Stimulated activated naive CD8-positive, alpha-beta T cell treated with anti-CD3 and anti-CD28 coated beads, Interleukin-15, amount 100 ng/mL, for 72 hours (primary cell): ENCODE data around the gene ANKEF1.

Source experiments
- ATAC-seq: fragments of 150-1000 bp; cut with Tn5 transposase; 2 replicates; pipeline ENCODE4 v1.10.0; 2021; ENCODE audit warnings: mild to moderate bottlenecking, moderate library complexity
- DNase-seq, 2 donors: peaks; one replicate each; pipeline ENCODE4 v3.0.0; 2021 to 2022
- H3K27ac Mint-ChIP-seq, 2 donors: one replicate each; pipeline ENCODE4 v1.8.0; 2022; ENCODE audit warnings: mild to moderate bottlenecking in 2 of 2, mixed read lengths in 2 of 2, moderate library complexity in 2 of 2
- H3K27me3 Mint-ChIP-seq: one replicate; pipeline ENCODE4 v1.8.0; 2022; ENCODE audit warnings: mixed read lengths
- H3K4me1 Mint-ChIP-seq: one replicate; pipeline ENCODE4 v1.8.0; 2022; ENCODE audit warnings: mild to moderate bottlenecking, mixed read lengths
- H3K4me3 Mint-ChIP-seq, 2 donors: one replicate each; pipeline ENCODE4 v1.8.0; 2022; ENCODE audit warnings: mild to moderate bottlenecking in 2 of 2, mixed read lengths in 2 of 2, moderate library complexity in 1 of 2
- H3K9me3 Mint-ChIP-seq, 2 donors: one replicate each; pipeline ENCODE4 v1.8.0; 2022; ENCODE audit warnings: mixed read lengths in 2 of 2

ANKEF1 gene

GRCh38 chr20:10034717-10035571 is at the start of gene ANKEF1:
ANKEF1 (plus strand) TSS chr20:10034987; CDS start chr20:10038302, 3,315 bp downstream.
- DNase-seq (peak; percentile 63 to 72), ATAC-seq (peak; percentile 93)
- peaks cover 7% of the 10 kb centered on the region for H3K4me1 Mint-ChIP-seq
- H3K9me3 Mint-ChIP-seq: no peaks in the 10 kb centered on the region
- peak within 1 kb of the TSS; percentile 83 to 89 for H3K27ac Mint-ChIP-seq
- peak within 1 kb of the TSS; percentile 75 to 80 for H3K4me3 Mint-ChIP-seq
- H3K27me3 Mint-ChIP-seq: peaks cover 12% of the 10 kb centered on the region

DNA sequence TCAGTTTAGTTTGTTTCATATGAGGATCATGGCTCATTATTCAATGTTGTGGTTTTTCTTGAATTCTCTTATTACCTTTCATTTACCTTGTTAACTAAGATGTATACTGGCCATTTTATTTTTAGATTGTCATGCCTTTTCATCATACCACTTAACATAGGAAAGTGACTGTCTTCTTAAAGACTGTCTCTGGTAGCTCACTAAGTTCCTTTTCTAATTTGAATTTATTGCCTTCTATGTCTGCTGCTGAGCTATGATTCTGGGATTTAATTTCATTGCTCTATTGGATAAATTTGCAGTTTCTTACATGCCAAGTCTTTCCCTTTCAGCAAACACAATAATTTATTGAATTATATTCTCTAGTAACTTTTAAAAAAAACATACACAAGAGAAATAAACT is 49.5 kb upstream of the ANKEF1 start:
- H3K27ac Mint-ChIP-seq: no peak overlapping the region
- H3K4me1 Mint-ChIP-seq: no peaks in the 10 kb centered on the region
- no peak overlapping the region for H3K4me3 Mint-ChIP-seq
- no peak for DNase-seq
- ATAC-seq: no peak
- H3K27me3 Mint-ChIP-seq: peaks cover 18% of the 10 kb centered on the region
- H3K9me3 Mint-ChIP-seq: no peaks in the 10 kb centered on the region

GRCh38 chr20:9985773-9986172 is 49.0 kb upstream of the ANKEF1 start:
- no peak overlapping the region for H3K27ac Mint-ChIP-seq
- peaks cover 18% of the 10 kb centered on the region for H3K27me3 Mint-ChIP-seq
- no peaks in the 10 kb centered on the region for H3K9me3 Mint-ChIP-seq
- ATAC-seq (no peak), DNase-seq (no peak)
- H3K4me3 Mint-ChIP-seq: no peak overlapping the region
- no peaks in the 10 kb centered on the region for H3K4me1 Mint-ChIP-seq

DNA sequence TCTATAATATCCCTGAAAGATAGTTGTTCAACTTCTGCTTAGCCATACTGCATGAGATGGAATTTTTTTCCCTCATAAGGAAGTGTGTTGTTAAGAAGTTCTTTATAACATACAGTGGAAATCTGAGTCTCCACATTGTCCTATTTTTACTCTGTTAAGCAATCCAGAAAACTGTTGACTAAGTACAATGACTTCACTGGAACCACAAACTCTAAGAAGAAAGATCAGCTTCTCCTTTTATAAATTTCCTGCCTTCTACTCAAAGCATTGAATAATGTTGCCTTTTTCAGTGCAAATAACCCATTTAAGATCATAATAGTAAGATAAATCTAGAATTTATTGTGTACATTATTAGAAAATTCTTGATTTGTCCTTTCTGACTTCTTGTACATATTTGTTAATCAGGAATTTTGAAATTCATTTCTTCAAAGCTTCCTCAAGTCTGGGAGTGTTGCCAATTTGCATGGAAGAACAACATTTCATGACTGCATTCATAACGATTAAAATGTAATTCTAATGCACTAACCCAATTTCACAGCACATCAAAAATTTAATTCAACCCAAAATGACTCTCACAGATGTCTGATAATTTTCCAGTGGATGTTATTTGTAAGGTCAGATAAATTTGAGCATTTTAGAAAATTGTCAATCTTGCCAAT is 45.6 kb upstream of the ANKEF1 start:
- ATAC-seq: no peak
- no peak for DNase-seq
- no peak overlapping the region for H3K4me3 Mint-ChIP-seq
- H3K4me1 Mint-ChIP-seq: no peaks in the 10 kb centered on the region
- H3K9me3 Mint-ChIP-seq: no peaks in the 10 kb centered on the region
- peaks cover 18% of the 10 kb centered on the region for H3K27me3 Mint-ChIP-seq
- no peak overlapping the region for H3K27ac Mint-ChIP-seq

- H3K27me3 Mint-ChIP-seq: peaks cover 10% of the 10 kb centered on the region
These were observed 41.6 kb upstream of the ANKEF1 start for GRCh38 chr20:9993137-9993536.

DNA sequence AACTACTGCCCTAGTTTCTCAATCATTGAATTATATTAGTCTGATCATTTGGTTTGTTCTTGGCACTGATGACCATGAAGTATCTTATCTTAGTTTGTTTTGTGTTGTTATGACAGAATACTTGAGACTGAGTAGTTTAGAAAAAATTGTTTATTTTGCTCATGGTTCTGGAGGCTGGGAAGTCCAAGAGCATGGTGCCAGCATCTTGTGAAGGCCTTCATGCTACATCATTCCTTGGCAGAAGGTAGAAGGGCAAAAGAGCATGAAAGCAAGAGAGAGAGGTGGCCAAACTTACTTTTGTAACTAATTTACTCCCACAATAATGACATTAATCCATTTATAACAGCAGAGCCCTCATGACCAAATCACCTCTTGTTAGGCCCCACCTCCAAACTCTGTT is 40.1 kb upstream of the ANKEF1 start:
- H3K9me3 Mint-ChIP-seq: peaks cover 4 to 7% of the 10 kb centered on the region in 2 donors
- DNase-seq (no peak), ATAC-seq (no peak)
- no peak overlapping the region for H3K4me3 Mint-ChIP-seq
- no peak overlapping the region for H3K27ac Mint-ChIP-seq
- H3K4me1 Mint-ChIP-seq: no peaks in the 10 kb centered on the region
- peaks cover 3% of the 10 kb centered on the region for H3K27me3 Mint-ChIP-seq

More at GRCh38 chr20:9993137-9993536, 41.6 kb upstream of the ANKEF1 start:
- Mint-ChIP-seq H3K4me3 (no peak overlapping the region), H3K9me3 (peaks cover 4 to 7% of the 10 kb centered on the region in 2 donors), H3K4me1 (no peaks in the 10 kb centered on the region), H3K27ac (no peak overlapping the region)
- ATAC-seq (no peak), DNase-seq (no peak)

GRCh38 chr20:9995510-9996272 is 39.1 kb upstream of the ANKEF1 start:
- Mint-ChIP-seq H3K9me3 (peaks cover 4 to 7% of the 10 kb centered on the region in 2 donors), H3K27ac (no peak overlapping the region), H3K4me3 (no peak overlapping the region), H3K4me1 (no peaks in the 10 kb centered on the region), H3K27me3 (no peaks in the 10 kb centered on the region)
- DNase-seq: no peak
- no peak for ATAC-seq

GRCh38 chr20:9996944-9997343 is 37.8 kb upstream of the ANKEF1 start:
- Mint-ChIP-seq H3K4me1 (no peaks in the 10 kb centered on the region), H3K4me3 (no peak overlapping the region), H3K27me3 (no peaks in the 10 kb centered on the region), H3K27ac (no peak overlapping the region), H3K9me3 (peaks cover 4 to 7% of the 10 kb centered on the region in 2 donors)
- no peak for ATAC-seq
- no peak for DNase-seq

DNA sequence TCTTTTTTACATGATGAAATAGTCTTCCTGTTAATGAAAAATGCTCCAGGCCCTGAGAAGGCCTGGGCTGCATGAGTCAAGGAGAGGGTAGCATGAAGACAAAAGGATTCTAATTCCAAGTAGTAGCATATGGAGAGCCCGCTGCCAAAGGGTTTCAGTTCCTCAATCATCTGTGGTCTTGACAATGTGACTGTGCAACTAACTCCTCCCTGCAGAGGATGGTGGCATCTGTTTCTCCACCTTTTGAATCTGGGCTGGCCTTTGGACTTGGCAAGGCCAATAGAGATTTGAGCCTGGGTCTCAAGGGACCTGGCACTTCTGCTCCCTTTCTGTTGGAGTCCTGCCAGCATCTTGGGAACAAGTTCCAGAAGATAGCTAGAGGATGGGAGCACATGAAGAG is 35.1 kb upstream of the ANKEF1 start:
- DNase-seq: no peak
- H3K27me3 Mint-ChIP-seq: no peaks in the 10 kb centered on the region

GRCh38 chr20:10002866-10003265 is 31.9 kb upstream of the ANKEF1 start:
- Mint-ChIP-seq H3K9me3 (no peaks in the 10 kb centered on the region), H3K27ac (no peak overlapping the region), H3K27me3 (peaks cover 7% of the 10 kb centered on the region), H3K4me1 (no peaks in the 10 kb centered on the region), H3K4me3 (no peak overlapping the region)
- ATAC-seq (no peak), DNase-seq (no peak)

More for the DNA sequence above, 35.1 kb upstream of the ANKEF1 start:
- H3K9me3 Mint-ChIP-seq: peaks cover 2 to 3% of the 10 kb centered on the region in 2 donors
- no peaks in the 10 kb centered on the region for H3K4me1 Mint-ChIP-seq
- no peak overlapping the region for H3K27ac Mint-ChIP-seq
- H3K4me3 Mint-ChIP-seq: no peak overlapping the region
- no peak for ATAC-seq

DNA sequence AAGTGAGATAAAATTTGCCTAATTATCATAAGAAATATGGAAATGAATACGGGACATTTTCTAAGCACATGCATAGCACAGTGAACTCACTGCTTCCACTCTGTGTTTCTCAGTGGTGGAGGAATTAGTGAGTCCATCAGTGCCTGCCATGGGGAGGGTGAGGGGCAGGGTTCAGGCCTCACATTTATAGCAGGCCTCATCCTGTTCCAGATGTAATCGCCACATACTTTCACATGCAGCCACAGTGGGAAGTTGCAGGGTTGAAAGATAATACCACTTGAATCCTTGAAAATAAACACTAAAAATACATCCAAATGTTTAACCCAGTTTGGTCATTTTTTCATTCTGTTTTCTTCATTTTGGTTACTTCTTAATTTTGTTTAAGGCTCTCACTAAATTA is 29.9 kb upstream of the ANKEF1 start:
- ATAC-seq (no peak), DNase-seq (no peak)
- Mint-ChIP-seq H3K27me3 (peaks cover 7% of the 10 kb centered on the region), H3K4me3 (no peak overlapping the region), H3K27ac (no peak overlapping the region), H3K9me3 (no peaks in the 10 kb centered on the region), H3K4me1 (no peaks in the 10 kb centered on the region)

DNA sequence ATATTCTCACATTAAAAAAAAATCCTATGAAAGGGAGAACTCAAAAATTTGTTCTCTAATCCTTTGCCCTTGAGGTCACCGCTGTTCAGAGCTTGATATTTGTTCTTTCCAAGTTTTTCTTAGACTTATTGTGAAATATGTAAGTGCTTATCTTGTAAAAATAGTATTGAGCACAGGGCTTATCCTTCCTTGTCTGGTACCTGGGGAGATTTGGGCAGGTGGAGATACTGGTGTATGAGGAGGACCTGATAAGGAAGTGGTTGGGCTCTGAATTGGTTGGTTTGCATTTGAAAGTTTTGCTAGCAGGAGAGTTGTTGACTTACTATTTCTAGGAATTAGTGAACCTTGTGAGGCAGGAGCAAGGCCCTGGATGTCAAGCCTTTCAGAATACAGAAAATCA is 28.9 kb upstream of the ANKEF1 start:
- no peak for DNase-seq
- H3K4me1 Mint-ChIP-seq: no peaks in the 10 kb centered on the region
- peaks cover 7% of the 10 kb centered on the region for H3K27me3 Mint-ChIP-seq

GRCh38 chr20:10006447-10007090 is 28.2 kb upstream of the ANKEF1 start:
- H3K9me3 Mint-ChIP-seq: no peaks in the 10 kb centered on the region
- no peak for DNase-seq
- H3K27ac Mint-ChIP-seq: no peak overlapping the region
- H3K4me3 Mint-ChIP-seq: no peak overlapping the region
- peaks cover 7% of the 10 kb centered on the region for H3K27me3 Mint-ChIP-seq
- no peaks in the 10 kb centered on the region for H3K4me1 Mint-ChIP-seq
- ATAC-seq: no peak

More for the DNA sequence above, 28.9 kb upstream of the ANKEF1 start:
- Mint-ChIP-seq H3K9me3 (no peaks in the 10 kb centered on the region), H3K27ac (no peak overlapping the region), H3K4me3 (no peak overlapping the region)
- ATAC-seq: no peak

- H3K4me3 Mint-ChIP-seq: no peak overlapping the region
- peaks cover 7% of the 10 kb centered on the region for H3K27me3 Mint-ChIP-seq
- ATAC-seq (no peak), DNase-seq (no peak)
- H3K4me1 Mint-ChIP-seq: no peaks in the 10 kb centered on the region
- H3K9me3 Mint-ChIP-seq: no peaks in the 10 kb centered on the region
- H3K27ac Mint-ChIP-seq: no peak overlapping the region
These were observed 27.6 kb upstream of the ANKEF1 start for GRCh38 chr20:10007158-10007557.

DNA sequence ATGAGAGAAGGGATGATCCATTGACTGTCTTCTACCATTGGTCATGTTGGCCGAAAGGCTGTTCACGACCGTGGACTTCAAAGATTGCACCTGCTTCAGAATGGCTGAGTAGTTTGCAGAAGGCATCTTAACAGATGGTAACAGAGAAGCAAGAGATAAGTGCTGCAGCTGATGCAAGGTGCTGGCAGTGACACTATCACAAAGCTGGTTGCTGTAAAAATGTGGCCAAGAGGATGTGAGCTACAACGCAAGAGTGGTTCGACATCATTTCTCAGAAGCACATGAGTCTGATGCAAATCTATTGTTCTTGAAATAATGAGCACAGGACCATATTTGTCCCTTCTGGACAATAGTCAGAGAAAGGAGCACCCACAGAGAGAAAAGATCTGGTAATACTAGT is 27.0 kb upstream of the ANKEF1 start:
- Mint-ChIP-seq H3K27me3 (peaks cover 7% of the 10 kb centered on the region), H3K9me3 (no peaks in the 10 kb centered on the region), H3K4me3 (no peak overlapping the region), H3K4me1 (no peaks in the 10 kb centered on the region), H3K27ac (no peak overlapping the region)
- no peak for DNase-seq
- ATAC-seq: no peak
